Adrenal gland (tissue), 5 donors: ENCODE measurements around the gene COG8.
"Not testable (repeated sequence)": the region's sequence is repeated elsewhere in the genome, so short reads cannot be mapped to it uniquely, and the experiment has no call there.

Experiments
- CTCF ChIP-seq, 6 experiments: fragments of 450-650 bp in 4 of 6; fragments of 200-600 bp in 2 of 6; sonication (generic) in 1 of 6; IDR thresholded peaks; 1 replicate in 5 of 6; 2 replicates in 1 of 6; pipeline versions ENCODE4 v1.5.1 to v1.8.0; 2016 to 2021; ENCODE audit warnings: antibody characterized with exemption in 6 of 6, mild to moderate bottlenecking in 2 of 6, moderate library complexity in 1 of 6
- POLR2A ChIP-seq, 2 donors: fragments of 450-650 bp; IDR thresholded peaks; one replicate each; pipeline ENCODE4 v1.6.1; 2017; ENCODE audit warnings: antibody characterized with exemption in 2 of 2, mild to moderate bottlenecking in 2 of 2, moderate library complexity in 1 of 2
- donor health status: DM: no; HTN: no; CAD: no.

GRCh38 chr16:69296771-69297170 lies 42.6 kb downstream of the COG8 start:
- TF ChIP-seq CTCF, POLR2A (IDR thresholded peaks at IDR 0.05): not testable (repeated sequence)
